HUDEP-2 (cell line): ENCODE data around the gene TRAPPC1.
A peak's percentile ranks its signal among the peaks of the same experiment; 100 is the strongest.

Experiments used
- DNase-seq, 76 experiments: peaks; one replicate each; lab custom pipeline; 2025; ENCODE audit not compliant: unreplicated experiment in 76 of 76; lab: John Stamatoyannopoulos, UW

The TRAPPC1 gene

GRCh38 chr17:7882068-7882467, 49.7 kb downstream of the TRAPPC1 start:
- DNase-seq = no peak

- peak in 44 of 76 experiments; percentile 4 to 59 (median 32) for DNase-seq
Measured at GRCh38 chr17:7881276-7882054, 50.3 kb downstream of the TRAPPC1 start.
